Dedifferentiated amniotic fluid mesenchymal stem cell (primary cell): ENCODE results near the gene SETD1A.

Source experiments
- DNase-seq: peaks from one replicate; pipeline ENCODE4 v3.0.0-alpha.2; 2016; ENCODE audit errors: extremely low spot score

Gene SETD1A

GRCh38 chr16:31020536-31020935 is 63.0 kb downstream of the SETD1A start:
- DNase-seq: no peak

GRCh38 chr16:31022544-31023251 is 65.1 kb downstream of the SETD1A start:
- DNase-seq: no peak

- DNase-seq: no peak
Observed at GRCh38 chr16:31023252-31023602, 65.7 kb downstream of the SETD1A start.

- DNase-seq: no peak
Observed at GRCh38 chr16:31023627-31024226, 66.2 kb downstream of the SETD1A start.

GRCh38 chr16:31025339-31025738 is 67.8 kb downstream of the SETD1A start:
- no peak for DNase-seq

- no peak for DNase-seq
Observed at GRCh38 chr16:31029272-31029671, 71.7 kb downstream of the SETD1A start.

GRCh38 chr16:31031276-31031675 is 73.7 kb downstream of the SETD1A start:
- DNase-seq: no peak

GRCh38 chr16:31032736-31033708 is 75.5 kb downstream of the SETD1A start, which contains the start of gene STX4:
TSS of gene STX4 (plus strand) at chr16:31033558. CDS start at chr16:31033806, 248 bp downstream.
- DNase-seq: peak; percentile 99

- DNase-seq: peak; percentile 77
Observed at GRCh38 chr16:31033709-31034492, 76.3 kb downstream of the SETD1A start.
